ENCODE measurements around the gene PELI2.

PELI2 gene

DNA sequence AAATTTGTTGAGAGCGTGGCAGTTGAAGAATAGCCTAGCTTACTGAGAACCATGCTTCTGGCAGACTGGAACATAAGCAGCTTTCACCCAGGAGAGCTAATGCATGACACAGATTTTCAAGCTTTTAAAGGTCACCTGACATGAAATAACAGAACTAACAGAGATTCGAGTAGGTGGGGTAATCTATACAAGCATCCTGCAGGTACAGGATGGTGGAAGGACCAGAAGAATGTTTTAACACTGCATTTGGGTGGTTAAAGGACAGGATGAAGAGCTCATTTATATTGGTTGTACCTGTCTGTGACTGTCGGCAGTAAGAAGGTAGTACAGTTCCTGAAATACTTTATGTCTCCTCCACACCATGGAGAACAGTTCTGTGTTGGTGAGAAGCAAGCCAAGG lies 8.9 kb downstream of the PELI2 start:
- Mint-ChIP-seq H3K36me3 (ENCODE audit: low read depth) (no peaks in the 10 kb centered on the region), H3K4me3 (no peak overlapping the region), H3K4me1 (peaks cover 31% of the 10 kb centered on the region), H3K27ac (peak overlapping the region; percentile 47), H3K9me3 (no peaks in the 10 kb centered on the region), H3K27me3 (peaks cover 4% of the 10 kb centered on the region)
- no peak for ATAC-seq
- DNase-seq, result no peak

DNA sequence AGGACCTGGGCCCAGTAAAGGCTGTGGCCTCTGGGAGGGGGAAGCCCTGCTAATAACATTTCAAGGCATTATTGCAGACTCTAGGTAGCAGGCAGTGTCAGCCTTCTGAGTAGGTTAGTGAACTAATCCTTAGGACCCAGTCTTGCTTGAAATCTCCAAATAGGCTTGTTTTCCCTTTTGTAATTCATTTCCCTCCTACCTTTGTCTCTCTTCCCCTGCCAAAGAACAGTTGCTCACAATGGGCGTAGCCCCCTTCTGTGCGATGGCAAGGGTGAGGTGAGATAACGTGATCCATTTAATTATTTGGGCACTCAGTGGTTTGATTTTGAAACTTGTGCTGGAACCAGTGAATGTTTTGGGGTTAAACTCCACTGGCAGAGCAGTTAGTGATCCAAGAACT lies 10.9 kb downstream of the PELI2 start:
- Mint-ChIP-seq H3K9me3 (no peaks in the 10 kb centered on the region), H3K4me1 (peaks cover 35% of the 10 kb centered on the region), H3K27me3 (peaks cover 4% of the 10 kb centered on the region), H3K36me3 (ENCODE audit: low read depth) (no peaks in the 10 kb centered on the region), H3K4me3 (no peak overlapping the region), H3K27ac (no peak overlapping the region)
- DNase-seq, result no peak
- ATAC-seq, result no peak

DNA sequence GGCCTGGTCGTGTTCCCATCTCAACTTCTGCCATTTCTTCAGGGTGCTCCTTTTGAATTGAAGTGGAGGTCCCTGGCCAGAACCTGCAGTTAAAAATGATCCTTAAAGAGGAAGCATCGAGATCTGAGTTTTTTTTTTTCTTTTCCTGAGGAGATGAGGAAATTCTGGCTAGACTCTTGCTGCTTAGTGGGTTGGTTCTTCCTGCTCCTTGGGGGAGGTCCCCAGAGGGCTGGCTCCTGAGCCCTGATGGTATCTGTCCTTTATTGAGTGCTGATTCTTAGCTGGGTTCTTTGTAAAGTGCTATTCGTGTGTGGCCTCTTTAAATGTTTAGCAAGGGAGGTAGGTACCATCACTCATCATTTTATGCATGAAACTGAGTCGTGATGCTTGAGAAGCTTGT lies 11.7 kb downstream of the PELI2 start:
- ATAC-seq, result no peak
- Mint-ChIP-seq H3K27ac (no peak overlapping the region), H3K4me1 (peaks cover 37% of the 10 kb centered on the region), H3K4me3 (no peak overlapping the region), H3K36me3 (ENCODE audit: low read depth) (no peaks in the 10 kb centered on the region), H3K27me3 (peaks cover 2% of the 10 kb centered on the region), H3K9me3 (no peaks in the 10 kb centered on the region)
- no peak for DNase-seq

DNA sequence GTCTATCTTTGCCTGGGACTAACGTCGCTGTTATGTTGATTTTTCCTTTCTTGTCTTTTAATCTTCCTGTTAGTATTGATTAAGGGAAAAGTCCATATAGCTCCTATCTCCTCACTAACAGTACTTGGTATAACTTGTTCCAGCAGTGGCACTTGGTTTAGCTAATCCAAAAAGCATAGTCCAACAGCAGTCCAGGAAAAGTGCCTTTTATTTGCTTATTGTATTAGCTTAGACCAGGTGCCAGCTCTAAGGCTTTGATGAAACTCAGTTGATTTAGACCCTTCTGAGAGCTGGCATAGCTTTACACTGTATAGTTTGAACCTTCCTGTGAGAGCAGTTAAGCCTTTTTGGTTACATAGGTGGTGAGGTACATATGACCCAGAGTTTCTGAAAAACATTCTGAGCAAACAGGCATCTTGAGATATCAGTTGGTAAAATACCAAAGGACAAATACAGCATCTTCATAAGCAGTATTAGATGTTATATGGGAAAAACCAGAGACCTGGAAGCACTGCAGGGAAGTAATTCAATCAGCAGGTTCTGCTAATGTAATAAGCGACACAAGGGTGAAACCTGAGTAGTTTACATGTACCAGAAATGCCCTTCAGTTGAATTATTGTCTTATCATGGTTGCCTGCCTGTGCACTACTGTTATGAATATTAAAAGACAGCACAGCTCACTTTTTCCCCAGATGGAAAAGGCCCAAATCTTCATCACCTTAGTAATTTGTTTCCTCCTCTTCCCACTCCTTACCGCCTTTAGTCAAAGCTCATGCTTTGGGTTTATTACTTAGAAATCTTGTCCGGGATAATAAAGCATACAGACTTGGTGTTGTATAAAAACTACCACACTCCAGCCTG lies 13.0 kb downstream of the PELI2 start:
- no peaks in the 10 kb centered on the region for H3K36me3 Mint-ChIP-seq (ENCODE audit: low read depth)
- H3K27me3 Mint-ChIP-seq, result peaks cover 5% of the 10 kb centered on the region
- peaks cover 41% of the 10 kb centered on the region for H3K4me1 Mint-ChIP-seq
- peak overlapping the region; percentile 74 for H3K27ac Mint-ChIP-seq
- DNase-seq, result no peak
- ATAC-seq, result peak; percentile 64
- peak overlapping the region; percentile 25 for H3K4me3 Mint-ChIP-seq
- H3K9me3 Mint-ChIP-seq, result no peaks in the 10 kb centered on the region

DNA sequence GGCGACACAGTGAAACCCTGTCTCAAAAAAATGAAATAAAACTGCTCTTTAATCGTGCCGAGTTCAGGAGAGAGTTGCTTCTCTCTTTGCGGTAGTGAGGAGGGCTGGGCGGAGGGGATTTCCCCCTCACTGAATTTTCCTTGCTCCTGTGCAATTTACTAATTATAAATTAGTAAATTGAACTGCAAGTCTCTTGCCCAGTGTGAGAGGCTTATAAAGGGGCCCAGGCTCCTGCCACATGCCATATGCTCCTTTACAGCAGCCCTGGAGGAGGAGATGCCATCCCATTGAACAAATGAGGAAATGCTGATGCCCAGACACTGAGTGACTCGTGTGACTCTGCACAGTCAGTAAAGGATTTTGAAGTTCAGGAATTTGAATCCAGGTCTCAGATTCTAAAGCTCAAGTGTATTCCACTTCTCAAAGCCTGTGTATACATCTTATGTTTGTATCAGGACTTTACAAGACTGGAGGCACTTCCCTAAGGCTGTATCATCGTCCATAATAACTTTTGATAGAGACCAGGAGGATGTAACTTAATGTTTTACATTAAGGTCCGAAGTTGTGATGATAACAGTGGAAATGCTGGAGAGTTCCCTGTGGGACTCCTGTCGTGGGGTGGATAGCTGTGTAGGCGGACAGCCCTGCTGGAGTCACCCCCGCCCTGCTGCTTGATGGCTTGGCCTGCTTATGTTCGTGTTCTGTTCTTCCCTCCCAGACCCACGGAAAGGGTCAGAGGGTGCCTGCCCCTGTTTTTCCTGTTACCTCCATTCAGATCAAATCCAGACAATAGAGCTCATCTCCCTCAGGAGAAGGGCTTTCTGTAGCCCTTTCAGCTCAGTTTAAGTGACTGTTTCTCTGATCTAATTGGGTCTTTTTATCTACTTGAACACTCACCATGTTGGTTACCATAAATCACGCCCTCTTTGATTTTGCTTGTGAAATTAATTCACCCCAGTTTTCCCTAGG lies 13.9 kb downstream of the PELI2 start:
- Mint-ChIP-seq H3K4me1 (peaks cover 43% of the 10 kb centered on the region), H3K27ac (peak overlapping the region; percentile 74)
- no peak for ATAC-seq

DNA sequence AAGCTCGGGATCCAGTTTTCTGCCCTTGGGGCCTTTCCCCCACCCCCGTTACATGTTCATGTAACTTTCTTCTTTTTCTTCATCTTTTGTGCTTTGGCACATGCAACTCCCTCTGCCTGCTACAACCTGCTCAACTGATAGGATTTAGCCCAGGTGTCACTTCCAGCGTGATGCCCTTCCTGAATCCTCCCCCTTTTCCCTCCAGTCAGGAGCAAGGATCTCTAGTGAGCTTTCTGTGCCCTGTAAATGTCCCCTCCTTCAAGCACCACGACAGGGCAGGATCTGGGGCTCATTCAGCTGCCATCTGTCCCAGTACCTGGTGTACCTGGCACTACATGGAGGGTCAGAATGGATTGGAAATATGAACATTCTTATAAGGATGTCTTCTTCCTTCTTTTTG lies 15.3 kb downstream of the PELI2 start:
- H3K4me3 Mint-ChIP-seq, result no peak overlapping the region
- ATAC-seq (no peak), DNase-seq (no peak)
- H3K4me1 Mint-ChIP-seq, result peaks cover 45% of the 10 kb centered on the region
- no peaks in the 10 kb centered on the region for H3K9me3 Mint-ChIP-seq
- peaks cover 12% of the 10 kb centered on the region for H3K27me3 Mint-ChIP-seq
- no peaks in the 10 kb centered on the region for H3K36me3 Mint-ChIP-seq (ENCODE audit: low read depth)
- H3K27ac Mint-ChIP-seq, result no peak overlapping the region

More for the DNA sequence above, 13.9 kb downstream of the PELI2 start:
- Mint-ChIP-seq H3K4me3 (peak overlapping the region; percentile 25), H3K36me3 (ENCODE audit: low read depth) (no peaks in the 10 kb centered on the region), H3K27me3 (peaks cover 11% of the 10 kb centered on the region), H3K9me3 (no peaks in the 10 kb centered on the region)
- DNase-seq, result no peak

DNA sequence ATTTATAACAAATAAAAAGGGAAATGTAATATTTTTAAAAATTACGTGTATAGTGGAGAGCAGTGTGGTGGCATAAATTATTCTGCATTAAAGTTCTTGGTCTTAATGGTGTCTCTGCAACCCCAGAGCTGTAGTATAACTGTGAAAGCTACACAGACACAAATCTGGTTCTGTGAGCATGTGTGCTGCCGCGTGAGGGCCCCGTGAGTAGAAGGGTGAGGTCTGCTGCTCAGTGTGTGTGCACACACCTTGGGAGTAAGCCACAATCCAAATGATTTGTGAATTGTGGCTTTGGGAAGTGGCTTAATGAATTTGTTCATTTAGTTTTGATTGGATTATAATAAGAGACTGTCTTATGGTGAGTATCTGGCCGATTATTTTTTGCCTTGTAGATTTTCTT lies 16.8 kb downstream of the PELI2 start:
- Mint-ChIP-seq H3K27me3 (peaks cover 12% of the 10 kb centered on the region), H3K4me1 (peaks cover 40% of the 10 kb centered on the region), H3K27ac (no peak overlapping the region), H3K4me3 (no peak overlapping the region), H3K9me3 (no peaks in the 10 kb centered on the region), H3K36me3 (ENCODE audit: low read depth) (peaks cover 1% of the 10 kb centered on the region)
- DNase-seq (no peak), ATAC-seq (no peak)

DNA sequence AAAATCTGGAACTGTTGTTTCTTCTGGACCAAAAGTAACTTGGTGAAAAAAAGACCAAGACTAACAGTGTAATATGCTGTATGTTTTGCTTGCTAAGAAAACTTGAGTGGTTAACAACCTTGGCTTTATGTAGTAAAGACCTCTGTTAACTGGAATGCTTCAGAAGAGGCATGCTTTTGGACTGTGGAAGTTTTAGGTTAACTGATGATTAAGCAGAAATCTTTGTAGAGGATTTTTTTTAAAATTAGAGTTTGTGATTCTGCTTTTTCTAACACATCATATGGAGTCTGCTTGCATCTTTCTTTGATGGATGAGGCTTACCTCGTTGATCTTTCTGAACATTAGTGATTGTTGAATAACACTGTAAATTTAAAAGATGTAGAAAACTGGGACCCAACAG lies 17.5 kb downstream of the PELI2 start:
- peaks cover 12% of the 10 kb centered on the region for H3K27me3 Mint-ChIP-seq
- no peak for DNase-seq
- ATAC-seq, result no peak
- H3K4me1 Mint-ChIP-seq, result peaks cover 41% of the 10 kb centered on the region
- H3K4me3 Mint-ChIP-seq, result no peak overlapping the region
- H3K9me3 Mint-ChIP-seq, result no peaks in the 10 kb centered on the region
- peaks cover 1% of the 10 kb centered on the region for H3K36me3 Mint-ChIP-seq (ENCODE audit: low read depth)
- no peak overlapping the region for H3K27ac Mint-ChIP-seq

DNA sequence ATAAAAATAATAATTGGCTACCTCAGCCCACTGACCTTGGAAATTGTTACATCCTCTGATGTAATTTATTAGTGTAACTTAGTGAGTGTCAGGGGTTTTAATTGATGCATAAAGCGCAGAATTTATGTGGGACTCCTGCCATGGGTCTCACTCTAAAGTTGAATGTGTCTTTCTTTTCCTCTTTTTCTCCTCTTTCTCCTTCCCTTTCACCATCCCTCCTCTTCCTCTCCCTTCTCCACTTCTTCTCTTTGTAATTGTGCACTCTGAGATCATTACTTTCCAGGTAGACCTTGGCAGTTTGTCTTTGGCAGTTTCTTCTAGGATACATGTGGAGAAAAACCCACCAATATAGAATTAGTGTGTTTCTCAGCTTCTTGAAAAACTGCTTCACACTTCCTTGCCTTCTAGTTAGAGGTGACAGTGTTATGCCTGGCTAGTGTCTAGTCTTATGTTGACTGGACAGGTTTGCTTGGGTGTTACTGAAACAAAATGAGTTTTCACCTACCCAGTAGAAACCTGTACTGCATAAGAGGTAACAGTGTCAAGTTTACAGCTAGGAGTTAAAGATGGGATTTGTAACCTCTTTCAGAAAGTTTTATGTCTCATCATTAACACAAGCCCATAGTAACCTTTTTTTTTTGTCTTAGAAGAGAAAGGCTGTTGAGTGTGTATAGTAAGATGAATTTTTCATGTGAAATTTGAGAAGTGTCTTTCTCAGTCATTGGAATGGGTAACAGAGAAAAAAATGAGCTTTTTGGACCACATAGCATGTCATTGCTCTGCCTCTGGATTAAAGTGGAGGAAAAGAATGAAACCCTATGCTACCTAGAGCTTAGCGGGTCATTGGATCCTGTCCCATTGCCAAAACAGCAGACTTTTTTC lies 18.6 kb downstream of the PELI2 start:
- Mint-ChIP-seq H3K4me3 (no peak overlapping the region), H3K27me3 (peaks cover 12% of the 10 kb centered on the region), H3K4me1 (peaks cover 36% of the 10 kb centered on the region), H3K36me3 (ENCODE audit: low read depth) (peaks cover 1% of the 10 kb centered on the region), H3K9me3 (peaks cover 4% of the 10 kb centered on the region), H3K27ac (no peak overlapping the region)
- ATAC-seq (no peak), DNase-seq (no peak)

DNA sequence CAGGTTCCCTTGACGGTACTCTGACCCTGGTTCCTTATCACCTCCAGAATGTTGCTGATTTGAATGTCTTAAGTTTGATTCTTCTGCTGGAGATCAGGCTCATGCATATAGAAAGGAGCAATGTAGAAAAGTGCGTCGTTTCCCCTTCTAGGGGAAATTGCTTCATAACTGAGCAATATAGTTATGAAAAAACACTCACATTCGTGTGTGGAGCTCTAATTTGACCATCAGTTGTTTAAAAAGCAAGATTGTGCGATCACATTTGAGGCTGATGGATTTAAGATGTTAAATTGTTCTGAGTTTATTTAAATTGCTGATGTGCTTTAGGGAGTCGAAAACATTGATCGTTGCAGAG lies 19.2 kb downstream of the PELI2 start:
- H3K4me1 Mint-ChIP-seq, result peaks cover 29% of the 10 kb centered on the region
- no peak overlapping the region for H3K27ac Mint-ChIP-seq
- H3K36me3 Mint-ChIP-seq (ENCODE audit: low read depth), result peaks cover 1% of the 10 kb centered on the region
- DNase-seq (no peak), ATAC-seq (no peak)
- no peak overlapping the region for H3K4me3 Mint-ChIP-seq
- peaks cover 4% of the 10 kb centered on the region for H3K9me3 Mint-ChIP-seq
- peaks cover 12% of the 10 kb centered on the region for H3K27me3 Mint-ChIP-seq

DNA sequence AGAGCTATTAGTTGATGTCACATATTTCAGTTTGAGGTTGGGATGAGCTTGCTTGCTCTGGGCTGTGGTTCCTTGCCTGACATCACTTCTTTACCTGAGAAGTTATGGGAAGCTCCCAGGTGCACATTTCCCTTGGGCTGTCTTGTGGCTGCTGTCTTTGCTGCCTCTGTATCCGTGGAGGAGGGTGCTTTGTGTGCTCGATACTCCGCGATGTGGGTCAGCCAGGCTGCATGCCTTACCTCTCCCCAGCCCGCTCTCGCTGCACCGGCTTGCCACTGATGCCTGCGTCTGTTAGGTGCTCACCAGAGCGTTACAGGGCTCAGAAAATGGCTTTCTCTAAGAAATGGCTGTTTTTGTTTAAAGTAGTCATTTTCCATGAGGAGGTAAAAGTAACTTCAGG lies 19.6 kb downstream of the PELI2 start:
- DNase-seq (no peak), ATAC-seq (no peak)
- Mint-ChIP-seq H3K9me3 (peaks cover 4% of the 10 kb centered on the region), H3K27ac (no peak overlapping the region), H3K27me3 (peaks cover 12% of the 10 kb centered on the region), H3K4me1 (peaks cover 27% of the 10 kb centered on the region), H3K36me3 (ENCODE audit: low read depth) (peaks cover 1% of the 10 kb centered on the region), H3K4me3 (no peak overlapping the region)

DNA sequence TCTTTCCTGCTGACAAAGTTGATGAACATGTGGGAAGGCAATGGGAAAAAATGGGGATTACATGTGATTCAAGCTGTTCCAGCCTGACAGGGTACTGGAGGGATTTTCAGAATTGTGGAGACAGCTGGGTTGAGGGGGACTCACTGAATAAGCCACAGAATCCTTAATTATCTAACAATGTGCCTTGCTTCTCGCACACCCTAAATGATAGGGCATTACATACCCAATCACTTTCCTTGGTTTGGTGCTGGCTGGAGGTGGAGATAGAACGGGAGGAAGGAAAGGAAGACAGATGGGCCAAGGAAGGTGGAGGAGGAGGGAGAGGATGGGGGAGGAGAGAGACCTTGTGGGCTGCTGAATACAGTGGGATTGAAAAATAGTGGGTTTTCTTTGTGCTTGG lies 20.7 kb downstream of the PELI2 start:
- Mint-ChIP-seq H3K27me3 (peaks cover 12% of the 10 kb centered on the region), H3K4me1 (peaks cover 29% of the 10 kb centered on the region), H3K36me3 (ENCODE audit: low read depth) (peaks cover 1% of the 10 kb centered on the region), H3K4me3 (no peak overlapping the region), H3K9me3 (peaks cover 4% of the 10 kb centered on the region), H3K27ac (no peak overlapping the region)
- no peak for DNase-seq
- ATAC-seq, result no peak

DNA sequence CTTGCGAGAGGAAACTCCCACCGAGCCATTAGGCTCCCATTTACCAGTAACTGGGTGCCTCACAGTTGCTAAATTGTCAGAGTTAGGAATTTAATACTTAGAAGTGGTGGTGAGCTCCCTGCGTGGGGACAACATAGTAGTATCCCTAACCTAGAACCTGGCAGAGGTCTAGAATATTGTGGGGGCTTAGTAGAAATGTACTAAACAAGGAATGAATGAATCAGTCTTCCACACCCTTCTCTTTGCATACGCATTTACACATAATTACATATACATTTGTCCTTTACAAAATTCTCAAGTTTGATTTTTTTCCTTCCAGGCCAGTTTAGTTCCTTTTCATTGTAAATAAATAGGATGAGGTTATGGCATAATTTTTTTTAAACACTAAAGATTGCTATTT lies 24.1 kb downstream of the PELI2 start:
- peaks cover 31% of the 10 kb centered on the region for H3K4me1 Mint-ChIP-seq

DNA sequence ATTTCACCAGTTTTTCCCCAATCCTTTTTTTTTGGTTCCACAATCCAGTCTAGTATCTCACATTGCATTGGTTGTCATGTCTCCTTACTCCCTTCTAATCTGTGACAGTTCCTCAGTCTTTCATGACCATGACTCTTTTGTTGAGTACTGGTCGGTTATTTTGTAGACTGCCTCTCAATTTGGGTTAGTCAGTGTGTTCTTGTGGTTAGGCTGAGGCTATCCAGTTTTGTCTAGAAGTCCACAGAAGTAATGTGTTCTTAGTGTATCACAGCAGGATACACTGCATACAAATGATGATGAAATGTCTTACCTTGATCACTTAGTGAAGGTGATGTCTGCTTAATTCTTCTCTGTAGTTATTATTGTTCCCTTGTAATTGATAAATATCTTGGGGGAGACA lies 24.8 kb downstream of the PELI2 start:
- Mint-ChIP-seq H3K27ac (no peak overlapping the region), H3K9me3 (peaks cover 4% of the 10 kb centered on the region), H3K4me3 (no peak overlapping the region), H3K36me3 (ENCODE audit: low read depth) (peaks cover 1% of the 10 kb centered on the region), H3K27me3 (no peaks in the 10 kb centered on the region), H3K4me1 (peaks cover 33% of the 10 kb centered on the region)
- ATAC-seq (no peak), DNase-seq (no peak)

More for the DNA sequence above, 24.1 kb downstream of the PELI2 start:
- ATAC-seq (no peak), DNase-seq (no peak)
- peaks cover 4% of the 10 kb centered on the region for H3K9me3 Mint-ChIP-seq
- H3K36me3 Mint-ChIP-seq (ENCODE audit: low read depth), result peaks cover 1% of the 10 kb centered on the region
- no peak overlapping the region for H3K27ac Mint-ChIP-seq
- H3K27me3 Mint-ChIP-seq, result peaks cover 3% of the 10 kb centered on the region
- H3K4me3 Mint-ChIP-seq, result no peak overlapping the region
